OCI-LY3 (cell line): ENCODE results near the gene BTBD8.

Source experiments
- H2AFZ ChIP-seq: fragments of 200-600, 300-600 bp; shearing (Covaris generic); 2 replicates; pipeline ENCODE4 v1.6.0; 2014; ENCODE audit warnings: antibody characterized with exemption, low read depth, low read length
- H3K27ac ChIP-seq: fragments of 200-600, 300-600 bp; sonication (generic); 2 replicates; pipeline ENCODE4 v1.5.1; 2014; ENCODE audit warnings: mild to moderate bottlenecking, low read length, moderate library complexity, mixed read lengths
- H3K27me3 ChIP-seq: fragments of 200-600, 300-600 bp; sonication (generic); 2 replicates; pipeline ENCODE4 v1.6.1; 2014; ENCODE audit warnings: low read depth, low read length, mixed read lengths
- H3K36me3 ChIP-seq: fragments of 200-600, 300-600 bp; sonication (generic); replicated peaks from 2 replicates; pipeline ENCODE3; 2014; ENCODE audit warnings: low read depth, low read length, mixed read lengths
- H3K4me1 ChIP-seq: fragments of 300-600, 200-600 bp; sonication (generic); 2 replicates; pipeline ENCODE4 v1.6.1; 2014; ENCODE audit warnings: low read length, mixed read lengths
- H3K4me2 ChIP-seq: fragments of 200-600, 300-600 bp; sonication (generic); 2 replicates; pipeline ENCODE4 v1.6.1; 2014; ENCODE audit warnings: low read length, mixed read lengths
- H3K4me3 ChIP-seq: fragments of 300-600, 200-600 bp; sonication (generic); 2 replicates; pipeline ENCODE4 v1.5.1; 2014; ENCODE audit warnings: antibody characterized with exemption, mild to moderate bottlenecking, low read length, moderate library complexity
- H3K79me2 ChIP-seq: fragments of 300-600, 200-600 bp; shearing (Covaris generic); 2 replicates; pipeline ENCODE4 v1.6.1; 2014; ENCODE audit warnings: mild to moderate bottlenecking, low read length, mixed read lengths
- H3K9ac ChIP-seq: fragments of 300-600, 200-600 bp; shearing (Covaris generic); 2 replicates; pipeline ENCODE4 v1.6.0; 2014; ENCODE audit warnings: mild to moderate bottlenecking, low read length, moderate library complexity
- H3K9me3 ChIP-seq: fragments of 200-600, 300-600 bp; shearing (Covaris generic); 2 replicates; pipeline ENCODE4 v1.6.1; 2014; ENCODE audit warnings: low read length, mixed read lengths; ENCODE audit not compliant: insufficient read depth
- H4K20me1 ChIP-seq: fragments of 200-600, 300-600 bp; sonication (generic); 2 replicates; pipeline ENCODE4 v1.6.1; 2016; ENCODE audit warnings: low read length, mixed read lengths; ENCODE audit not compliant: insufficient read depth
- EZH2phosphoT487 ChIP-seq: fragments of 200-600 bp; shearing (Covaris generic); IDR thresholded peaks from 2 replicates; pipeline ENCODE4 v1.6.1; 2018; ENCODE audit warnings: antibody characterized with exemption, mixed run types, low read depth
- TF ChIP-seq, protein P1 (sequence below): fragments of 200-600, 300-600 bp; sonication (generic); IDR thresholded peaks from 2 replicates; pipeline ENCODE4 v1.5.1; 2014; ENCODE audit warnings: antibody characterized with exemption, low read length, low read depth

Gene BTBD8

GRCh38 chr1:92094090-92094489 is 13.9 kb downstream of the BTBD8 start:
- no peaks in the 10 kb centered on the region for H3K27me3 ChIP-seq
- no peaks in the 10 kb centered on the region for H3K4me1 ChIP-seq
- no peak for TF ChIP-seq EZH2phosphoT487
- TF ChIP-seq, protein P1, sequence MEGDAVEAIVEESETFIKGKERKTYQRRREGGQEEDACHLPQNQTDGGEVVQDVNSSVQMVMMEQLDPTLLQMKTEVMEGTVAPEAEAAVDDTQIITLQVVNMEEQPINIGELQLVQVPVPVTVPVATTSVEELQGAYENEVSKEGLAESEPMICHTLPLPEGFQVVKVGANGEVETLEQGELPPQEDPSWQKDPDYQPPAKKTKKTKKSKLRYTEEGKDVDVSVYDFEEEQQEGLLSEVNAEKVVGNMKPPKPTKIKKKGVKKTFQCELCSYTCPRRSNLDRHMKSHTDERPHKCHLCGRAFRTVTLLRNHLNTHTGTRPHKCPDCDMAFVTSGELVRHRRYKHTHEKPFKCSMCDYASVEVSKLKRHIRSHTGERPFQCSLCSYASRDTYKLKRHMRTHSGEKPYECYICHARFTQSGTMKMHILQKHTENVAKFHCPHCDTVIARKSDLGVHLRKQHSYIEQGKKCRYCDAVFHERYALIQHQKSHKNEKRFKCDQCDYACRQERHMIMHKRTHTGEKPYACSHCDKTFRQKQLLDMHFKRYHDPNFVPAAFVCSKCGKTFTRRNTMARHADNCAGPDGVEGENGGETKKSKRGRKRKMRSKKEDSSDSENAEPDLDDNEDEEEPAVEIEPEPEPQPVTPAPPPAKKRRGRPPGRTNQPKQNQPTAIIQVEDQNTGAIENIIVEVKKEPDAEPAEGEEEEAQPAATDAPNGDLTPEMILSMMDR = no peak
- H3K4me3 ChIP-seq = no peak overlapping the region
- no peak overlapping the region for H3K4me2 ChIP-seq
- no peak overlapping the region for H3K9ac ChIP-seq
- no peaks in the 10 kb centered on the region for H4K20me1 ChIP-seq
- no peaks in the 10 kb centered on the region for H3K9me3 ChIP-seq
- H3K27ac ChIP-seq = no peak overlapping the region
- no peaks in the 10 kb centered on the region for H3K79me2 ChIP-seq
- no peaks in the 10 kb centered on the region for H3K36me3 ChIP-seq
- H2AFZ ChIP-seq = no peak overlapping the region

- H4K20me1 ChIP-seq = no peaks in the 10 kb centered on the region
- H2AFZ ChIP-seq = no peak overlapping the region
- H3K79me2 ChIP-seq = no peaks in the 10 kb centered on the region
- H3K4me3 ChIP-seq = no peak overlapping the region
- H3K9me3 ChIP-seq = no peaks in the 10 kb centered on the region
- TF ChIP-seq EZH2phosphoT487 = no peak
- TF ChIP-seq, protein P1 = no peak
- H3K27ac ChIP-seq = no peak overlapping the region
- no peaks in the 10 kb centered on the region for H3K36me3 ChIP-seq
- H3K27me3 ChIP-seq = no peaks in the 10 kb centered on the region
- no peak overlapping the region for H3K9ac ChIP-seq
- no peak overlapping the region for H3K4me2 ChIP-seq
- H3K4me1 ChIP-seq = no peaks in the 10 kb centered on the region
Observed at GRCh38 chr1:92094595-92094994, 14.4 kb downstream of the BTBD8 start.

GRCh38 chr1:92095874-92096273 is 15.7 kb downstream of the BTBD8 start:
- Histone ChIP-seq H3K36me3 (no peaks in the 10 kb centered on the region), H3K9ac (no peak overlapping the region), H2AFZ (no peak overlapping the region), H3K4me1 (no peaks in the 10 kb centered on the region), H3K27me3 (no peaks in the 10 kb centered on the region), H3K27ac (no peak overlapping the region), H3K79me2 (no peaks in the 10 kb centered on the region), H3K4me3 (no peak overlapping the region), H4K20me1 (no peaks in the 10 kb centered on the region), H3K4me2 (no peak overlapping the region), H3K9me3 (no peaks in the 10 kb centered on the region)
- no peak for TF ChIP-seq EZH2phosphoT487
- TF ChIP-seq, protein P1 = no peak

DNA sequence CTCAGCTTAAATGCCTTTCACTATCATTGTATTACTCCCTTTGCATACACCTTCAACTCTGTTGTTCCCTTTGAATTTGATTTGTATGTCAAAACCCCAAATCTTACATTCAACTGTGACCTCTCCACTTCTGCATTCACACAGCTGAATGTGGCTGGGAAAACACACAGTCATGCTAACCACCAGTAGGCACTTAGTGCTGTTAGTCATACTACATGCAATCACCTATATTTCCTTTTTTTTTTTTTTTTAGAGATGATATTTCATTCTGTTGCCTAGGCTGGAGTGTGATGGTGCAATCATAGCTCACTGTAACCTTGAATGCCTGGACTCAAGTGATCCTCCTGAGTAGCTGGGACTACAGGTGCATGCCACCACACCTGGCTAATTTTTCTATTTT is 16.2 kb downstream of the BTBD8 start:
- no peaks in the 10 kb centered on the region for H3K27me3 ChIP-seq
- no peak overlapping the region for H3K4me3 ChIP-seq
- H3K4me2 ChIP-seq = no peak overlapping the region
- H4K20me1 ChIP-seq = no peaks in the 10 kb centered on the region
- no peak overlapping the region for H3K9ac ChIP-seq
- H3K4me1 ChIP-seq = no peaks in the 10 kb centered on the region
- H2AFZ ChIP-seq = no peak overlapping the region
- H3K9me3 ChIP-seq = no peaks in the 10 kb centered on the region
- no peaks in the 10 kb centered on the region for H3K79me2 ChIP-seq
- TF ChIP-seq, protein P1 = no peak
- TF ChIP-seq EZH2phosphoT487 = no peak
- H3K27ac ChIP-seq = no peak overlapping the region
- H3K36me3 ChIP-seq = no peaks in the 10 kb centered on the region
